ENCODE data around the gene UGT1A3.

UGT1A3 gene

GRCh38 chr2:233772153-233772552 is 43.3 kb downstream of the UGT1A3 start:
- H4K20me1 ChIP-seq (ENCODE audit: low read depth, low read length) = no peaks in the 10 kb centered on the region
- no peak overlapping the region for H3K27ac ChIP-seq (ENCODE audit: low read depth, low read length)
- TF ChIP-seq EZH2phosphoT487 (conservative IDR thresholded peaks at IDR 0.05; ENCODE audit: low read length) = no peak
- TF ChIP-seq CTCF (IDR thresholded peaks at IDR 0.05; ENCODE audit: insufficient read depth, low read length, poor library complexity, severe bottlenecking) = no peak
- H3K79me2 ChIP-seq (ENCODE audit: insufficient read depth, low read length) = no peaks in the 10 kb centered on the region
- H3K27me3 ChIP-seq (ENCODE audit: low read length) = no peaks in the 10 kb centered on the region
- H3K9ac ChIP-seq (ENCODE audit: low read length) = no peak overlapping the region
- H3K9me2 ChIP-seq (replicated peaks; ENCODE audit: insufficient read depth, low read length) = no peaks in the 10 kb centered on the region
- H3K36me3 ChIP-seq (ENCODE audit: low read length) = no peaks in the 10 kb centered on the region
- H3K4me3 ChIP-seq (ENCODE audit: insufficient read depth, low read length, poor library complexity, severe bottlenecking) = no peak overlapping the region
- H3K9me3 ChIP-seq (ENCODE audit: insufficient read depth, low read length) = no peaks in the 10 kb centered on the region
- no peak overlapping the region for H2AFZ ChIP-seq (ENCODE audit: low read depth, low read length, severe bottlenecking)
- no peaks in the 10 kb centered on the region for H3F3A ChIP-seq (ENCODE audit: insufficient read depth)
- no peak overlapping the region for H3K4me2 ChIP-seq (ENCODE audit: low read depth, low read length, poor library complexity, severe bottlenecking)

GRCh38 chr2:233772583-233772982 is 43.7 kb downstream of the UGT1A3 start:
- H2AFZ ChIP-seq (ENCODE audit: low read depth, low read length, severe bottlenecking) = no peak overlapping the region
- no peaks in the 10 kb centered on the region for H4K20me1 ChIP-seq (ENCODE audit: low read depth, low read length)
- no peaks in the 10 kb centered on the region for H3K9me2 ChIP-seq (replicated peaks; ENCODE audit: insufficient read depth, low read length)
- H3K36me3 ChIP-seq (ENCODE audit: low read length) = no peaks in the 10 kb centered on the region
- no peak for TF ChIP-seq EZH2phosphoT487 (conservative IDR thresholded peaks at IDR 0.05; ENCODE audit: low read length)
- TF ChIP-seq CTCF (IDR thresholded peaks at IDR 0.05; ENCODE audit: insufficient read depth, low read length, poor library complexity, severe bottlenecking) = no peak
- no peaks in the 10 kb centered on the region for H3K9me3 ChIP-seq (ENCODE audit: insufficient read depth, low read length)
- H3K4me2 ChIP-seq (ENCODE audit: low read depth, low read length, poor library complexity, severe bottlenecking) = no peak overlapping the region
- no peak overlapping the region for H3K9ac ChIP-seq (ENCODE audit: low read length)
- no peaks in the 10 kb centered on the region for H3F3A ChIP-seq (ENCODE audit: insufficient read depth)
- no peaks in the 10 kb centered on the region for H3K27me3 ChIP-seq (ENCODE audit: low read length)
- no peaks in the 10 kb centered on the region for H3K79me2 ChIP-seq (ENCODE audit: insufficient read depth, low read length)
- no peak overlapping the region for H3K4me3 ChIP-seq (ENCODE audit: insufficient read depth, low read length, poor library complexity, severe bottlenecking)
- no peak overlapping the region for H3K27ac ChIP-seq (ENCODE audit: low read depth, low read length)

- H3K9me3 ChIP-seq (ENCODE audit: insufficient read depth, low read length) = no peaks in the 10 kb centered on the region
- H2AFZ ChIP-seq (ENCODE audit: low read depth, low read length, severe bottlenecking) = no peak overlapping the region
- no peaks in the 10 kb centered on the region for H3K27me3 ChIP-seq (ENCODE audit: low read length)
- no peak overlapping the region for H3K9ac ChIP-seq (ENCODE audit: low read length)
- H3K4me2 ChIP-seq (ENCODE audit: low read depth, low read length, poor library complexity, severe bottlenecking) = no peak overlapping the region
- no peaks in the 10 kb centered on the region for H3F3A ChIP-seq (ENCODE audit: insufficient read depth)
- no peaks in the 10 kb centered on the region for H3K79me2 ChIP-seq (ENCODE audit: insufficient read depth, low read length)
- H4K20me1 ChIP-seq (ENCODE audit: low read depth, low read length) = no peaks in the 10 kb centered on the region
- H3K27ac ChIP-seq (ENCODE audit: low read depth, low read length) = no peak overlapping the region
- no peaks in the 10 kb centered on the region for H3K36me3 ChIP-seq (ENCODE audit: low read length)
- H3K4me3 ChIP-seq (ENCODE audit: insufficient read depth, low read length, poor library complexity, severe bottlenecking) = no peak overlapping the region
- H3K9me2 ChIP-seq (replicated peaks; ENCODE audit: insufficient read depth, low read length) = no peaks in the 10 kb centered on the region
- TF ChIP-seq EZH2phosphoT487 (conservative IDR thresholded peaks at IDR 0.05; ENCODE audit: low read length) (no peak), CTCF (IDR thresholded peaks at IDR 0.05; ENCODE audit: insufficient read depth, low read length, poor library complexity, severe bottlenecking) (no peak)
Measured at GRCh38 chr2:233773854-233774253, 45.0 kb downstream of the UGT1A3 start.
